Measurements from ENCODE around the gene WFS1.

WFS1 gene

GRCh38 chr4:6291784-6292297 is 22.2 kb downstream of the WFS1 start:
- CTCF ChIA-PET = interaction anchor here (1.1 to 1.5 kb wide), 3 partner anchors 19 to 892 kb away, joined by 4 read pairs; no protein-coding TSS in a partner anchor
- DNase-seq (ENCODE audit: low read depth, low spot score) = no peak
- POLR2A ChIA-PET = no interaction called here
- H3K4me3 ChIP-seq (ENCODE audit: low read depth, low read length) = no peak overlapping the region
- TF ChIP-seq CTCF (IDR thresholded peaks at IDR 0.05; ENCODE audit: insufficient read depth, low read length, missing control alignments) = no peak

GRCh38 chr4:6292376-6293096 is 22.9 kb downstream of the WFS1 start:
- CTCF ChIA-PET = no interaction called here
- DNase-seq (ENCODE audit: low read depth, low spot score) = no peak
- POLR2A ChIA-PET = no interaction called here
- TF ChIP-seq CTCF (IDR thresholded peaks at IDR 0.05; ENCODE audit: insufficient read depth, low read length, missing control alignments) = no peak
- no peak overlapping the region for H3K4me3 ChIP-seq (ENCODE audit: low read depth, low read length)

- DNase-seq (ENCODE audit: low read depth, low spot score) = no peak
- ChIA-PET CTCF (no interaction called here), POLR2A (no interaction called here)
- H3K4me3 ChIP-seq (ENCODE audit: low read depth, low read length) = no peak overlapping the region
- no peak for TF ChIP-seq CTCF (IDR thresholded peaks at IDR 0.05; ENCODE audit: insufficient read depth, low read length, missing control alignments)
Observed at GRCh38 chr4:6293097-6293445, 23.4 kb downstream of the WFS1 start.

- H3K4me3 ChIP-seq (ENCODE audit: low read depth, low read length) = no peak overlapping the region
- no peak for TF ChIP-seq CTCF (IDR thresholded peaks at IDR 0.05; ENCODE audit: insufficient read depth, low read length, missing control alignments)
- CTCF ChIA-PET = interaction anchor here (1.0 kb wide), 1 partner anchor 34 kb away, joined by 3 read pairs; no protein-coding TSS in a partner anchor
- DNase-seq (ENCODE audit: low read depth, low spot score) = no peak
- POLR2A ChIA-PET = no interaction called here
Observed at GRCh38 chr4:6293661-6294060, 24.0 kb downstream of the WFS1 start.

- POLR2A ChIA-PET = no interaction called here
- no peak for TF ChIP-seq CTCF (IDR thresholded peaks at IDR 0.05; ENCODE audit: insufficient read depth, low read length, missing control alignments)
- CTCF ChIA-PET = interaction anchor here (1.0 kb wide), 2 partner anchors 25 to 33 kb away, joined by 3 read pairs; partner anchors contain the start of gene WFS1
- H3K4me3 ChIP-seq (ENCODE audit: low read depth, low read length) = no peak overlapping the region
- no peak for DNase-seq (ENCODE audit: low read depth, low spot score)
Observed at GRCh38 chr4:6294705-6295421, 25.2 kb downstream of the WFS1 start.

GRCh38 chr4:6295495-6295894 is 25.8 kb downstream of the WFS1 start:
- no peak overlapping the region for H3K4me3 ChIP-seq (ENCODE audit: low read depth, low read length)
- no peak for DNase-seq (ENCODE audit: low read depth, low spot score)
- no peak for TF ChIP-seq CTCF (IDR thresholded peaks at IDR 0.05; ENCODE audit: insufficient read depth, low read length, missing control alignments)
- ChIA-PET POLR2A (no interaction called here), CTCF (interaction anchor here (0.8 to 1.2 kb wide), 3 partner anchors 25 to 46 kb away, joined by 3 to 4 read pairs (median 3); partner anchors contain the start of gene WFS1)

Measured in AG04449 (cell line).